Heart left ventricle (tissue), 16 donors: ENCODE data around the gene TJAP1. TPM values are rescaled to one million over a fixed set of nuclear protein-coding genes. Genes with fewer than 3 reads are reported as not detected.
"Not testable (repeated sequence)": the region's sequence is repeated elsewhere in the genome, so short reads cannot be mapped to it uniquely, and the experiment has no call there.

Experiments used
- ATAC-seq, 4 donors: fragments of 200-7000 bp; cut with Tn5 transposase; one replicate each; pipeline ENCODE4 v1.9.1; 2020 to 2022; ENCODE audit warnings: moderate library complexity in 4 of 4, mild to moderate bottlenecking in 3 of 4, moderate number of reproducible peaks in 1 of 4
- DNase-seq, 5 donors: peaks; one replicate each; pipeline ENCODE4 v3.0.0-alpha.2; 2020
- H3K27ac ChIP-seq, 12 donors: fragments of 200-600 bp; sonication (generic) in 4 of 12; one replicate each; pipeline versions ENCODE4 v1.5.0 to v1.8.0; 2016 to 2022; ENCODE audit warnings: mild to moderate bottlenecking in 2 of 12
- H3K27me3 ChIP-seq, 9 donors: fragments of 200-600 bp; sonication (generic) in 2 of 9; one replicate each; pipeline versions ENCODE4 v1.5.1 to v1.8.0; 2016 to 2022; ENCODE audit warnings: mild to moderate bottlenecking in 3 of 9
- H3K36me3 ChIP-seq, 9 donors: fragments of 200-600 bp; sonication (generic) in 2 of 9; one replicate each; pipeline versions ENCODE4 v1.5.0 to v1.8.0; 2018 to 2022; ENCODE audit warnings: mild to moderate bottlenecking in 2 of 9
- H3K4me1 ChIP-seq, 12 donors: fragments of 200-600 bp; sonication (generic) in 4 of 12; one replicate each; pipeline versions ENCODE4 v1.5.0 to v1.8.0; 2016 to 2022; ENCODE audit warnings: mild to moderate bottlenecking in 3 of 12
- H3K4me3 ChIP-seq, 12 donors: fragments of 200-600 bp; sonication (generic) in 4 of 12; one replicate each; pipeline versions ENCODE4 v1.5.0 to v1.8.0; 2017 to 2022; ENCODE audit warnings: mild to moderate bottlenecking in 9 of 12, moderate library complexity in 4 of 12
- H3K9me3 ChIP-seq, 12 donors: fragments of 200-600 bp; sonication (generic) in 4 of 12; one replicate each; pipeline versions ENCODE4 v1.5.0 to v1.8.0; 2016 to 2022; ENCODE audit warnings: mild to moderate bottlenecking in 1 of 12
- CTCF ChIP-seq, 12 donors: fragments of 200-600 bp; sonication (generic) in 4 of 12; IDR thresholded peaks; one replicate each; pipeline versions ENCODE4 v1.5.0 to v1.8.0; 2018 to 2022; ENCODE audit warnings: antibody characterized with exemption in 12 of 12, mild to moderate bottlenecking in 5 of 12
- POLR2A ChIP-seq, 2 donors: fragments of 450-650 bp; IDR thresholded peaks; one replicate each; pipeline ENCODE4 v1.6.1; 2017; ENCODE audit warnings: antibody characterized with exemption in 2 of 2, mild to moderate bottlenecking in 2 of 2, moderate library complexity in 2 of 2
- WGBS, 4 donors: extraction: QIAGEN DNeasy Blood & Tissue Kit in 2 of 4; methylation state at CpG; one replicate each; pipeline versions ENCODE4 v1.1.5 to v1.1.7; 2013 to 2018; 5-methylcytosine and 5-hydroxymethylcytosine counted together
- intact Hi-C, 10 donors: fragments of 100-400 bp; cut with DNase I; formaldehyde crosslinking; loops; one replicate each; pipeline versions ENCODE4 v1.11.1 to v1.14.2; 2022
- polyA plus RNA-seq, 2 donors: library from polyadenylated mRNA; stranded (reverse); fragments of 200-250 nt; gene quantifications; one replicate each; pipeline ENCODE4 v1.2.3, GENCODE V29; 2013
- total RNA-seq, 9 donors: library from RNA; depleted of rRNA in 2 of 9; stranded (reverse); fragments of >200 nt in 2 of 9; fragmentation: NEBNext Ultra II Directional in 3 of 9; extraction: Animal tissue kit (Norgen Biotek cat#: 25700) in 3 of 9; gene quantifications; one replicate each; pipeline versions ENCODE4 v1.1.0 to v1.2.4, GENCODE V29; 2016 to 2023
- donor health status: ischemic (EF 13 %, LVEDD 7.1; RV severe dilation, severe dysfunction).
- donor health status: healthy with polysubstance abuse.
- donor health status: DM: no; HTN: yes; CAD: no.
- donor health status: DM: no; HTN: no; CAD: no.
- donor health status: ischemic (EF 25% LVEDD 6.9; RV normal size, moderate dysfunction).
- donor health status: ischemic (EF 25% LVEDD 5.7; RV mildly dilated, moderate dysfunction).
- donor health status: healthy.
- donor health status: DM: yes; HTN: yes; CAD: no.
- donor health status: ischemic (EF 35%, LVEDD 5.7; RV mildly dilated, moderate dysfunction).
- donor health status: nonischemic (EF 11% LVEDD 7.7; RV severe dilation, severe dysfunction).
- donor health status: DM: yes; HTN: yes; CAD: no.
- donor health status: PGD.
- donor health status: ischemic (EF 29% LVEDD 5.4; RV normal size, mild dysfunction).
- donor health status: nonischemic (EF 23%, LVEDD 6.1; RV moderate dilation, normal function).

The TJAP1 gene
- total and polyA plus RNA-seq, 11 donors, result 16.5 to 34.5 (median 18.7) TPM

GRCh38 chr6:43523284-43523683 is 45.9 kb downstream of the TJAP1 start:
- intact Hi-C loops, result no loop called here
- Histone ChIP-seq H3K36me3 (peaks cover 0 to 94% (median 93%) of the 10 kb centered on the region in 9 donors), H3K4me1 (peaks cover 0 to 27% (median 15%) of the 10 kb centered on the region in 12 donors), H3K9me3 (no peaks in the 10 kb centered on the region), H3K4me3 (no peak overlapping the region), H3K27me3 (no peaks in the 10 kb centered on the region), H3K27ac (peak overlapping the region in 3 of 12 donors; percentile 52 to 70 (median 54))
- no peak for DNase-seq
- no peak for TF ChIP-seq CTCF (IDR thresholded peaks at IDR 0.05)
- TF ChIP-seq POLR2A (IDR thresholded peaks at IDR 0.05), result no peak
- WGBS, 4 donors, result 95 to 96% (median 95%) methylated on average over 3 of the region's 3 CpGs
- ATAC-seq, result no peak

- H3K27ac ChIP-seq, result no peak overlapping the region
- intact Hi-C loops, result no loop called here
- H3K4me1 ChIP-seq, result peaks cover 0 to 21% (median 12%) of the 10 kb centered on the region in 12 donors
- no peak for DNase-seq
- TF ChIP-seq POLR2A (IDR thresholded peaks at IDR 0.05) (no peak), CTCF (IDR thresholded peaks at IDR 0.05) (no peak)
- WGBS, 4 donors, result 84 to 92% (median 88%) methylated on average over 10 of the region's 10 CpGs
- no peaks in the 10 kb centered on the region for H3K9me3 ChIP-seq
- ATAC-seq, result no peak
- no peak overlapping the region for H3K4me3 ChIP-seq
- peaks cover 0 to 100% (median 100%) of the 10 kb centered on the region in 9 donors for H3K36me3 ChIP-seq
- no peaks in the 10 kb centered on the region for H3K27me3 ChIP-seq
Observed at GRCh38 chr6:43524483-43524961, 47.2 kb downstream of the TJAP1 start.

- intact Hi-C loops, result no loop called here
- 79 to 100% (median 85%) methylated on average over 1 of the region's 1 CpG for WGBS, 4 donors
- Histone ChIP-seq H3K27ac (no peak overlapping the region), H3K9me3 (no peaks in the 10 kb centered on the region), H3K27me3 (no peaks in the 10 kb centered on the region), H3K4me3 (no peak overlapping the region), H3K36me3 (peaks cover 0 to 90% (median 79%) of the 10 kb centered on the region in 9 donors), H3K4me1 (no peaks in the 10 kb centered on the region)
- no peak for DNase-seq
- TF ChIP-seq POLR2A (IDR thresholded peaks at IDR 0.05), result no peak
- no peak for TF ChIP-seq CTCF (IDR thresholded peaks at IDR 0.05)
- ATAC-seq, result no peak
Observed at GRCh38 chr6:43532201-43532600, 54.8 kb downstream of the TJAP1 start.

GRCh38 chr6:43538986-43539385 is 61.6 kb downstream of the TJAP1 start:
- H3K9me3 ChIP-seq, H3K27me3 ChIP-seq, H3K4me1 ChIP-seq, H3K4me3 ChIP-seq, intact Hi-C loops, ATAC-seq, H3K27ac ChIP-seq, DNase-seq: not testable (repeated sequence)
- peaks cover 0 to 84% (median 72%) of the 10 kb centered on the region in 9 donors for H3K36me3 ChIP-seq
- WGBS, 4 donors, result 96 to 100% (median 97%) methylated on average over 4 to 17 of the region's 17 CpGs

- peaks cover 0 to 88% (median 72%) of the 10 kb centered on the region in 9 donors for H3K36me3 ChIP-seq
Observed at GRCh38 chr6:43539409-43539808, 62.0 kb downstream of the TJAP1 start.

More at GRCh38 chr6:43539409-43539808, 62.0 kb downstream of the TJAP1 start:
- H3K4me1 ChIP-seq, H3K9me3 ChIP-seq, H3K27ac ChIP-seq, H3K27me3 ChIP-seq, DNase-seq, H3K4me3 ChIP-seq, intact Hi-C loops, ATAC-seq: not testable (repeated sequence)
- 95 to 98% (median 97%) methylated on average over 20 of the region's 20 CpGs for WGBS, 4 donors
